NB4 (cell line): ENCODE measurements around the gene TPST1.

Experiments
- POLR2A ChIP-seq: IDR thresholded peaks from 2 replicates; pipeline ENCODE4 v1.6.1; 2011; ENCODE audit warnings: mild to moderate bottlenecking; ENCODE audit not compliant: insufficient read length; ENCODE audit errors: extremely low read depth
- TF ChIP-seq, protein P1 (sequence below): IDR thresholded peaks from one replicate; pipeline ENCODE4 v1.5.1; 2012; ENCODE audit warnings: low read depth, low read length

DNA sequence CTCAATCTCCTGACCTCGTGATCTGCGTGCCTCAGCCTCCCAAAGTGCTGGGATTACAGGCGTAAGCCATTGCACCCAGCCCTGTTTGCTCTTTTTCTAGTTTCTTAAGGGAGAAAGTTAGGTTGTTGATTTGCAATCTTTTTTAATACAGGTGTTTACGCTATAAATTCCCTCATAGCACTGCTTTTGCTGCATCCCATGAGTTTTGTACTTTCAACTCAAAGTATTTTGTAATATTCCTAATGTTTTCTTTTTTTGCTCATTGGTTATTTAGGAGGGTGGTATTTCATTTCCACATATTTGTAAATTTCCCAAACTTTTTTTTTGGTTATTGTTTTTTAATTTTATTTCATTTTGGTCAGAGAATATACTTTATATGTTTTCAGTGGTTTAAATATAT lies 11.6 kb downstream of the TPST1 start:
- TF ChIP-seq, protein P1, sequence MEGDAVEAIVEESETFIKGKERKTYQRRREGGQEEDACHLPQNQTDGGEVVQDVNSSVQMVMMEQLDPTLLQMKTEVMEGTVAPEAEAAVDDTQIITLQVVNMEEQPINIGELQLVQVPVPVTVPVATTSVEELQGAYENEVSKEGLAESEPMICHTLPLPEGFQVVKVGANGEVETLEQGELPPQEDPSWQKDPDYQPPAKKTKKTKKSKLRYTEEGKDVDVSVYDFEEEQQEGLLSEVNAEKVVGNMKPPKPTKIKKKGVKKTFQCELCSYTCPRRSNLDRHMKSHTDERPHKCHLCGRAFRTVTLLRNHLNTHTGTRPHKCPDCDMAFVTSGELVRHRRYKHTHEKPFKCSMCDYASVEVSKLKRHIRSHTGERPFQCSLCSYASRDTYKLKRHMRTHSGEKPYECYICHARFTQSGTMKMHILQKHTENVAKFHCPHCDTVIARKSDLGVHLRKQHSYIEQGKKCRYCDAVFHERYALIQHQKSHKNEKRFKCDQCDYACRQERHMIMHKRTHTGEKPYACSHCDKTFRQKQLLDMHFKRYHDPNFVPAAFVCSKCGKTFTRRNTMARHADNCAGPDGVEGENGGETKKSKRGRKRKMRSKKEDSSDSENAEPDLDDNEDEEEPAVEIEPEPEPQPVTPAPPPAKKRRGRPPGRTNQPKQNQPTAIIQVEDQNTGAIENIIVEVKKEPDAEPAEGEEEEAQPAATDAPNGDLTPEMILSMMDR: no peak
- no peak for TF ChIP-seq POLR2A
